Adrenal gland (tissue), 5 donors: Measurements from ENCODE around the gene TMEM52.

Experiments
- POLR2A ChIP-seq, 2 donors: fragments of 450-650 bp; IDR thresholded peaks; one replicate each; pipeline ENCODE4 v1.6.1; 2017; ENCODE audit warnings: antibody characterized with exemption in 2 of 2, mild to moderate bottlenecking in 2 of 2, moderate library complexity in 1 of 2
- TF ChIP-seq, protein P1 (sequence below), 6 experiments: fragments of 450-650 bp in 4 of 6; fragments of 200-600 bp in 2 of 6; sonication (generic) in 1 of 6; IDR thresholded peaks; 1 replicate in 5 of 6; 2 replicates in 1 of 6; pipeline versions ENCODE4 v1.5.1 to v1.8.0; 2016 to 2021; ENCODE audit warnings: antibody characterized with exemption in 6 of 6, mild to moderate bottlenecking in 2 of 6, moderate library complexity in 1 of 6
- donor health status: DM: no; HTN: no; CAD: no.

DNA sequence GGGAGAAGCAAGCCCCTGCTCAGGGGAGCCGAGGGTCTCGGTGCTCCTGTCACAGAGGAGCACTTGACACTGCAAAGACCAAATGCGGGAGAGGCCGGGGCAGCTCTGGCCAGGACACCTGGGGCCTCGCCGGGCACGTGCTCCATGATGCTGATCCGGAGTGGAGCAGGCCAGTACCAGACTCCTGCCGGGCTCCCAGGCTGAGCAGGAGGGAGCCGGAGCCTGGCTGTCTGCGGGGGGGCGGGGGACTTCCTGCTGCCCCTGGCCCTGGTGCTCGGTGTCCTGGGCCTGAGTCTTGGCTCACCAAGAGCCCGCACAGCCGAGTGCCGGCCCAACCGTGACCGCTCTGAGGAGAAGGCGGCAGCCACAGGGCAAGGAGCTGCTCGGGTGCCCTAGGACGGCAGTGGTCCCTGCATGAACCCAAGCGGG lies 38.5 kb upstream of the TMEM52 start:
- TF ChIP-seq POLR2A (IDR thresholded peaks at IDR 0.05): no peak
- TF ChIP-seq, protein P1, sequence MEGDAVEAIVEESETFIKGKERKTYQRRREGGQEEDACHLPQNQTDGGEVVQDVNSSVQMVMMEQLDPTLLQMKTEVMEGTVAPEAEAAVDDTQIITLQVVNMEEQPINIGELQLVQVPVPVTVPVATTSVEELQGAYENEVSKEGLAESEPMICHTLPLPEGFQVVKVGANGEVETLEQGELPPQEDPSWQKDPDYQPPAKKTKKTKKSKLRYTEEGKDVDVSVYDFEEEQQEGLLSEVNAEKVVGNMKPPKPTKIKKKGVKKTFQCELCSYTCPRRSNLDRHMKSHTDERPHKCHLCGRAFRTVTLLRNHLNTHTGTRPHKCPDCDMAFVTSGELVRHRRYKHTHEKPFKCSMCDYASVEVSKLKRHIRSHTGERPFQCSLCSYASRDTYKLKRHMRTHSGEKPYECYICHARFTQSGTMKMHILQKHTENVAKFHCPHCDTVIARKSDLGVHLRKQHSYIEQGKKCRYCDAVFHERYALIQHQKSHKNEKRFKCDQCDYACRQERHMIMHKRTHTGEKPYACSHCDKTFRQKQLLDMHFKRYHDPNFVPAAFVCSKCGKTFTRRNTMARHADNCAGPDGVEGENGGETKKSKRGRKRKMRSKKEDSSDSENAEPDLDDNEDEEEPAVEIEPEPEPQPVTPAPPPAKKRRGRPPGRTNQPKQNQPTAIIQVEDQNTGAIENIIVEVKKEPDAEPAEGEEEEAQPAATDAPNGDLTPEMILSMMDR (IDR thresholded peaks at IDR 0.05): no peak
